DOHH2 (cell line): ENCODE results near the gene NLK.
A peak's percentile ranks its signal among the peaks of the same experiment; 100 is the strongest.

Source experiments
- H3F3A ChIP-seq: fragments of 200-600 bp; sonication (generic), shearing (Covaris generic); 2 replicates; pipeline ENCODE4 v1.6.0; 2016; ENCODE audit warnings: antibody characterized with exemption, mild to moderate bottlenecking; ENCODE audit not compliant: control insufficient read depth, insufficient read depth
- H3K27ac ChIP-seq: fragments of 200-600 bp; sonication (generic); 2 replicates; pipeline ENCODE4 v1.5.1; 2014; ENCODE audit warnings: low read depth, mild to moderate bottlenecking, low read length, moderate library complexity
- H3K27me3 ChIP-seq: fragments of 200-600 bp; sonication (generic); 2 replicates; pipeline ENCODE4 v1.6.1; 2014; ENCODE audit warnings: mild to moderate bottlenecking, low read length, mixed read lengths; ENCODE audit not compliant: control insufficient read depth
- H3K36me3 ChIP-seq: fragments of 200-600 bp; sonication (generic); 2 replicates; pipeline ENCODE4 v1.6.1; 2014; ENCODE audit warnings: mild to moderate bottlenecking, low read length, moderate library complexity, mixed read lengths; ENCODE audit not compliant: control insufficient read depth
- H3K4me1 ChIP-seq: fragments of 200-600 bp; sonication (generic); 2 replicates; pipeline ENCODE4 v1.6.1; 2014; ENCODE audit warnings: mild to moderate bottlenecking, low read length, mixed read lengths; ENCODE audit not compliant: control insufficient read depth
- H3K4me2 ChIP-seq: fragments of 200-600 bp; sonication (generic); 2 replicates; pipeline ENCODE4 v1.6.0; 2014; ENCODE audit warnings: mild to moderate bottlenecking, low read length, moderate library complexity
- H3K4me3 ChIP-seq: fragments of 200-600 bp; sonication (generic); 2 replicates; pipeline ENCODE4 v1.5.1; 2014; ENCODE audit warnings: mild to moderate bottlenecking, low read length, mixed read lengths
- H3K79me2 ChIP-seq: fragments of 200-600 bp; sonication (generic); 2 replicates; pipeline ENCODE4 v1.6.1; 2014; ENCODE audit warnings: mild to moderate bottlenecking, low read length, mixed read lengths; ENCODE audit not compliant: control insufficient read depth
- H3K9me2 ChIP-seq: fragments of 200-600 bp; sonication (generic); replicated peaks from 2 replicates; pipeline ENCODE4 v1.6.1; 2014; ENCODE audit warnings: mild to moderate bottlenecking, low read length, mixed read lengths; ENCODE audit not compliant: control insufficient read depth
- H3K9me3 ChIP-seq: fragments of 200-600 bp; sonication (generic); 2 replicates; pipeline ENCODE4 v1.6.1; 2014; ENCODE audit warnings: antibody characterized with exemption, low read length, mixed read lengths; ENCODE audit not compliant: control insufficient read depth, insufficient read depth
- H4K20me1 ChIP-seq: fragments of 200-600 bp; sonication (generic); 2 replicates; pipeline ENCODE4 v1.6.0; 2014; ENCODE audit warnings: low read depth, mild to moderate bottlenecking, antibody characterized with exemption, low read length, moderate library complexity; ENCODE audit not compliant: control insufficient read depth, insufficient read depth
- CTCF ChIP-seq: fragments of 200-600 bp; sonication (generic); IDR thresholded peaks from one replicate; pipeline ENCODE4 v1.5.1; 2014; ENCODE audit warnings: antibody characterized with exemption, mild to moderate bottlenecking, low read depth, low read length; ENCODE audit not compliant: poor library complexity, severe bottlenecking
- EZH2phosphoT487 ChIP-seq: fragments of 200-600 bp; sonication (generic); IDR thresholded peaks from 2 replicates; pipeline ENCODE4 v1.6.1; 2017; ENCODE audit warnings: borderline replicate concordance, mild to moderate bottlenecking, antibody characterized with exemption, low read length, moderate library complexity, mixed read lengths

The NLK gene

GRCh38 chr17:28039251-28039650 lies 3.2 kb upstream of the NLK start:
- TF ChIP-seq CTCF (no peak), EZH2phosphoT487 (no peak)
- no peaks in the 10 kb centered on the region for H3K27me3 ChIP-seq
- no peaks in the 10 kb centered on the region for H3K9me3 ChIP-seq
- no peak overlapping the region for H3K4me2 ChIP-seq
- H3K4me3 ChIP-seq: no peak overlapping the region
- no peaks in the 10 kb centered on the region for H4K20me1 ChIP-seq
- H3K27ac ChIP-seq: no peak overlapping the region
- no peaks in the 10 kb centered on the region for H3K9me2 ChIP-seq
- peaks cover 25% of the 10 kb centered on the region for H3K79me2 ChIP-seq
- H3K36me3 ChIP-seq: peaks cover 15% of the 10 kb centered on the region
- H3K4me1 ChIP-seq: peaks cover 27% of the 10 kb centered on the region
- H3F3A ChIP-seq: peaks cover 4% of the 10 kb centered on the region; the same call in 1 of the 2 replicates

- H3K9me3 ChIP-seq: no peaks in the 10 kb centered on the region
- H3K4me3 ChIP-seq: peak overlapping the region; percentile 70
- peaks cover 25% of the 10 kb centered on the region for H3K36me3 ChIP-seq
- TF ChIP-seq CTCF: no peak
- TF ChIP-seq EZH2phosphoT487: no peak
- H3K79me2 ChIP-seq: peaks cover 37% of the 10 kb centered on the region
- no peaks in the 10 kb centered on the region for H3K9me2 ChIP-seq
- H4K20me1 ChIP-seq: no peaks in the 10 kb centered on the region; the same call in 1 of the 2 replicates
- H3K27ac ChIP-seq: no peak overlapping the region
- peak overlapping the region; percentile 59 for H3K4me2 ChIP-seq
- H3F3A ChIP-seq: peaks cover 5% of the 10 kb centered on the region; the same call in 1 of the 2 replicates
- H3K27me3 ChIP-seq: no peaks in the 10 kb centered on the region
- peaks cover 36% of the 10 kb centered on the region for H3K4me1 ChIP-seq
These were observed 2.1 kb upstream of the NLK start for GRCh38 chr17:28040406-28040805.

- Histone ChIP-seq H3K4me1 (peaks cover 45% of the 10 kb centered on the region), H3K4me2 (peak overlapping the region; percentile 59), H3K9me3 (no peaks in the 10 kb centered on the region), H3K36me3 (peaks cover 33% of the 10 kb centered on the region), H3K4me3 (peak overlapping the region; percentile 70), H3K79me2 (peaks cover 45% of the 10 kb centered on the region), H3K27ac (peak overlapping the region; percentile 61), H3K27me3 (no peaks in the 10 kb centered on the region), H3F3A (peaks cover 14% of the 10 kb centered on the region), H3K9me2 (no peaks in the 10 kb centered on the region), H4K20me1 (no peaks in the 10 kb centered on the region; the same call in none of the 2 replicates)
- no peak for TF ChIP-seq EZH2phosphoT487
- TF ChIP-seq CTCF: no peak
These were observed 1.2 kb upstream of the NLK start for GRCh38 chr17:28041068-28041843.
